HG02885 (cell line): ENCODE data around the gene CCDC127.
"Not testable (repeated sequence)": the region's sequence is repeated elsewhere in the genome, so short reads cannot be mapped to it uniquely, and the experiment has no call there.

Experiments
- ATAC-seq: cut with Tn5 transposase; IDR thresholded peaks from one replicate; pipeline ENCODE4 v1.9.1; 2021; ENCODE audit warnings: mild to moderate bottlenecking; ENCODE audit not compliant: unreplicated experiment, poor library complexity

CCDC127 gene

GRCh38 chr5:235527-235926, 17.6 kb upstream of the CCDC127 start:
- ATAC-seq: not testable (repeated sequence)

DNA sequence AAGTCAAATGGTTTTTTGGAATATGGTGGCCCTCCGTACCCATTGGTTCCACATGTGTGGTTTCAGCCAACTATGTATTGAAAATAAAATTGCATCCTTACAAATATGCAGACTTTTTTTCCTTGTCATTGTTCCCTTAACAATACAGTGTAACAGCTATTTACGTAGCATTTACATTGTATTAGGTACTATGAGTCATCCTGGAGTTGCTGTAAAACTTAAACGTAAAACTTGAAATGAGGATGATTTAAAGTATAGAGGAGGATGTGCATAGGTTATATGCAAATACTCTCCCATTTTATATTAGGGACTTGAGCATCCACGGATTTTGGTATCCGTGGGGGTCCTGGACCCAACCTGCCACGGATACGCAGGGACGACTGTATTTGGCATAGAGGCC, 16.5 kb upstream of the CCDC127 start:
- ATAC-seq: no peak

- ATAC-seq: not testable (repeated sequence)
Observed at GRCh38 chr5:233426-233825, 15.5 kb upstream of the CCDC127 start.

DNA sequence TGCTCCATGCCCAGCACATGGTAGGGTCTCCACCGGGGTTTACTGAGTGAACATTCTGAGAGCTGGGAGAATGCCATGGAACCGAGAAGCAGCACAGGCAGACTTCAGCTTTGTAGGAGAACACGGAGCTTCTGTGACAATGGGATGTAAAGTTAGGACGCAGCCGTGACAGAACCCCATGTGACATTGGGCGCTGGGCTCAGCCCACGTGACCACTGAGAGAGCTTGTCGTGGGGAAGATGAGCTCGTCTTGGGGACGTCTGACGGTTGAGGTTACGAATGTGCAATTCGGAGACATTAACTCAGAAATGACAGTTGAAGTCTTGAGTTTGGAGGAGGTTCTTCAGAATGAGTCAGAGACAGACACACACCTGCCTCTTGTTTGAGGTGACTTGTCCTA, 13.7 kb upstream of the CCDC127 start:
- ATAC-seq: no peak

DNA sequence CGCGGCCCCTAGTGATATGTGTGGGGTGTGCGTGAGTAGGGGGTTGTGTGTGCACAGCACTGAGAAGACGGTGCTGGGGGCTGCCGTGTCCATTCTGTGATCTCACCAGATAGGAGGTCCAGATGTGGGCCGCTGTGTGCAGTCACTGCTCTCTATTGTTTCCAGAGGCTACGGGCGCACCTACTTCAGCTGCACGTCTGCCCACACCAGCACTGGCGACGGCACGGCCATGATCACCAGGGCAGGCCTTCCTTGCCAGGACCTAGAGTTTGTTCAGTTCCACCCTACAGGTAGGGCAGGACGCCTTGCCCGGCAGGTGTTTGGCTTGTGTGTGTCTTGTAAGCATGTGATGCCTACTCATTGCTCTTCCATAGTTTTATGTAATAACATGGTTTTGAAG, 12.8 kb upstream of the CCDC127 start:
- ATAC-seq: no peak

DNA sequence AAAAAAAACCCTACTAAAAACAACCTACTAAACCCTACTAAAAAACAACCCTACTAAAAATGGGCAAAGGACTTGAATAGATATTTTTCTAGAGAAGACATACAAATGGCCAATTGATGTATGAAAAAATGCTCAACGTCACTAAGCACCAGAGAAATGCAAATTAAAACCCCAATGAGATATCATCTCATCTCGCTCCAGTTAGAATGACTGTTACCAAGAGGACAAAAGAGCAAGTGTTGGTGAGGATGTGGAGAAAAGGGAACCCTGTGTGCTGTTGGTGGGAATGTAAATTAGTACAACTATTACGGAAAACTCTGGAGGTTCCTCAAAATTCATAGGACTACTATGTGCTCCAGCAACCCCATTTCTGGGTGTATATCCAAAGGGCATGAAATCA, 10.9 kb upstream of the CCDC127 start:
- no peak for ATAC-seq

DNA sequence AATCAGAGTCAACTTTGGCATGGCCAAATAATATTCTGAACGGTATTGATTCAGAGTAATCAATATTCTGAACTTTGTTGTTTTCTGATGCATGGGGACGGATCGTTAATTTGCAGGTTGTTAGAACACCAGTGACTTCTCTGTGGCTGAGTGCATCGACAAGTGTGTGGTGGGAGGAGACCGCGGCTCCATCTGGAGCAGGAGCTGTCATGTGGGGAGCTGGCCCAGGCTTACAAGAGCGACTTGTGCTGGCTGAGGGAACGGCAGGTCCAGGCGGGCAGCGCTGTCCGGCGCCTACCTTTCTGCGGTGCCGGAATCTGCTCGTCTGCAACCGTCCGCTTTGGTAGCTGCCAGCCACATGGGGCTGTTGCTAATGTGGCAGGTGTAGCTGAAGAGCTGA, 9.4 kb upstream of the CCDC127 start:
- not testable (repeated sequence) for ATAC-seq

- no peak for ATAC-seq
Observed at GRCh38 chr5:225334-225733, 7.4 kb upstream of the CCDC127 start.

GRCh38 chr5:223791-224190, 5.8 kb upstream of the CCDC127 start:
- no peak for ATAC-seq

GRCh38 chr5:222951-223715, 5.2 kb upstream of the CCDC127 start:
- not testable (repeated sequence) for ATAC-seq

- ATAC-seq: peak; percentile 22
Observed at GRCh38 chr5:219991-220390, 2.0 kb upstream of the CCDC127 start.

DNA sequence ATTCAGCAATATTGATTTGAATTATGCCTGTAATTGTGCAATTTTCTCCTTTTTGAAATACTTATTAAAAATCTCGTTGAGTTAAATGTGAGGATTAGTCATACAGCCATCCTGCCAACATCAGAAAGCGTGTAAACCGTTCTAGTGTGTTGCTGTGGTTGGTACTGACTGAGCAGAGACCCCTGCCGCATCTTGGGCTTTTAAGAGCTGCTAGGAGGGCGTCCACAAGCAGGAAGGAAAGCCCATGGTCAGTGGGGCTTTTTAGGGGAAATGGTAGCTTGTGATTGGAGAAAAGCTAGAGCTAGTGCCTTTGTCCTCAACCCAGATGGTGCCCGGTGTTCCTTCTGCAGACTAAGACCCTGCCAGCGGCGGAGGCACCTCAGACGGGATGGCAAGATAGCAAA, 1.5 kb upstream of the CCDC127 start:
- no peak for ATAC-seq

DNA sequence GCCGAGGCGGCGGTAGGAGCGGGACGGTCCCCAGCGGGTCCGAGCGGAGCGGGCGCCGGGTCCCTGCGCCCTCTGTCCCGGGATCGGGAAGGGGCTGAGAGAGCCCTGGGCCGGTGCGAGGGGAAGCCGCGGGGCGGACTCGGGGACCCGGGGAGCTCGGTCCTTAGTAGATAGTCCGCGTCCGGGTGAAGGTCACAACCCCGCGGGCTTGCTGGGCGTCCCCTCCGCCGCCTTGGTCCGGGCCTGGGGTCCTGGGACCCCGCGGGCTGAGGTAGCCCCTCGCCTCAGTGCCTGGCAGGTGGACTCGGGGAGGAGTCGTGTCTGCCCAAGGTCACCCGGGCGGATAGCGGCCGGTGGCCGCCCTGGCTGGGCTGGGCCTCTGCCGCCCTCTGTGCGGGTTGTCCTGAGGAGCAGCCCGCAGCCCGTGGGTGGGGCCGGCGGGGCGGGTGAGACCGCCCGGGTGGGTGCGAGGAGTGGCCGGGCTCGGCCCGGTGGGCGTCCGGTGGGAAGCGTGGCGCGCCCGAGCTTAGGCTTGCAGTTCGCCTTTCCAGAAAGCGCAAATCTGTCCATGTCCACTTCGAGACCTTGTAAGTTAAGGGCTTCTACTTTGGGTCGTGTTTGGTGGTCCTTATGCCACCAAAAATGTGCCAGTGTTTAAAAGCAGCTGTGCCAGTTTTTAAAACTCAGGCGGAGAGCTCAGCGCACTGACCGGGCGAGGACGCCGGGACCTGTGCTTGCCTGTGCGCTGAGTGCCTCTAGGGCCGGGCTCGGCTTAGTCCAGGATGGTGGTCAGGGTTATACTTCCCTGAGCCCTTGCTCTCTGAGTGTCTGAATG, 721 bp upstream of the CCDC127 start:
- peak; percentile 29 for ATAC-seq

- not testable (repeated sequence) for ATAC-seq
Observed at GRCh38 chr5:216076-216475, 1.9 kb downstream of the CCDC127 start.

GRCh38 chr5:215256-215655, 2.7 kb downstream of the CCDC127 start:
- not testable (repeated sequence) for ATAC-seq

DNA sequence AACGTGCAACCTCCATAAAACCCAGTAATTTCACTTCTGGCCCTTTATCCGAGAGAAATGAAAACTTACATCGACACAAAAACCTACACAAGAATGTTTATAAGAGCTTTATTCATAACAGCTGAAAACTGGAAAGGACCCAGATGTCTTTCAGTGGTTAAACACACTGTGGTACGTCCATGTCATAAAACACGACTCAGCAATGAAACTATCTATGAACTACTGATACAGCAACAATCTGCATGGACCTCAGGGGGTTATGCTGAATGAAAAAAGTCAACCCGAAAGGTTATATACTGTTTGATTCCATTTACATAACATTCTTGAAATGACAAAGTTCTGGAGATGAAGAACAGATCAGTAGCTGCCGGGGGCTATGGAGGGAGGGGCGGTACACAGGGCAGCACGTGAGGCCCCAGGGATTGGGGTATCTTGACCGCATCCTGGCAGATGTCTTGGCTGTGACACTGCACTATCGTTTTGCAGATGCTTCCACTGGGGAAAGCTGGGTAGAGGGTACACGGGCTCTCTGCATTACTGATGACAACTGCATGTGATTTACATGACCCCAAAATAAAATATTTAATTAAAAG, 4.1 kb downstream of the CCDC127 start:
- ATAC-seq: no peak

DNA sequence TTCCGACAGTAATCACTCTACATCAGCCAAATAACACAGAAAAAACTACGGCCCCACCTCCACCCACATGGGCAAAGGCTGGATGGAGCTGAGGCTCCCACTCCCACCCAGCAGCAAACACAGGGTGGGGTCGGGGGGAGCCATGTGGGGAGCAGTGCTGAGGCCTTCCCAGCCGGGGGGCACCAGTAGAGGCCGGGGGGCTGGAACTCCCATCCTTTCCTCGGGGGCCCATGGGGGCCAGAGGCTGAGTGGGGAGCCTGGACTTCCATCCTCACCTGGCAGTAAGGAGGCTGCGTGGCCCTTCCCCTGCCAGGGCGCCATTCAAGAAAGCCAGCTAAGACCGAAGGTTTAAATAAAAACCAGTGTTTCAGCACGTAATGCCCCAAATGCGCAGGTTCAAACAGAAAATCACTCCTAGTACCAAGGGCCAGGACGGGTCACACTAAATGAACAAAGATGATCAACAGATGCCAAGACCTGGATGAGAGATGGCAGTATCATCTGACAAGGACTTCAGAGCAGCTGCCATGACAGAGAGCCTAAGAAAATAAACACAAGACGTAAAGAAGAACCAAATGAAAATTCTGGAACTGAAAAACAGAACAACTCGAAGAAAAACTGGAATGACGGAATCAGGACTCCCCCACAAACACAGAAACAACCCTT, 9.4 kb downstream of the CCDC127 start:
- no peak for ATAC-seq

DNA sequence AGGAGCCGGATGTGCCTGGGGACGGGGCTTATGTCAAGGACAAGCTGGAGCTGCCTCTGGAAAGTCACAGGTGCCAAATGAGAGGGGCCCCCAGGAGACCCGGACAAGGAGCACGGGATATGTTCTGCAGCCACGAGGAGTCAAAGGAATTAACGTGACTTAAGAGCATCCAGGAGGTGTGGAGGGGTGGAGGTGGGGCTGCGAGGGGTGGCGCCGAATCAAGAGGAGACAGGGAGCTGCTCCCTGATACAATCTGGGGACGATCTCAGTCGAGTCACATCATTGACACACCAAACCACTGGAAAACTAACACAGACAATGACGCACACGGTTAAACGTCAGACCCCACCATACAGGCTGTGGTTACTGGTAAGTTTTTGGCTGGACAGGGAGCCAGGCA, 10.4 kb downstream of the CCDC127 start:
- no peak for ATAC-seq

- no peak for ATAC-seq
Observed at GRCh38 chr5:206927-207536, 10.9 kb downstream of the CCDC127 start.

DNA sequence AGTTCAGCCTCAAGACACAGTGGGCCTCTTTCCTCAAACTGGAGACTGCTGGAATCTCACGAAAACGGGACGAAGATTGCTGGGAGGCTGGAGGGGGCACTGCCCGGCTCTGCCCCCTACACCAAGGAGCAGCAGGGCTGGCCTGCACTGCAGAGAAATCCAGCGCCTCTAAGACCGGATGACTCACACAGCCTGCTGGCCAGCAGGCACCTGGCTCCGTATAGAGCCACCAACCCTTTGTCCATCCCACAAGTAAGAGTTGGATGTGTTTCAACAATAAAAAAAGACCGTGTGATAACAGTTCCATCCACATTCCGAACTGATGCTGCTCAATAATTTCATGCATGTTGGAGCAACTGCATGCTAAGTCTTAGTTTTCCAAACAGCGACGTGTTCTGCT, 11.5 kb downstream of the CCDC127 start:
- ATAC-seq: no peak
